Mucosa of descending colon (tissue), 3 donors: ENCODE data around the gene PHLPP1. TPM values are rescaled to one million over a fixed set of nuclear protein-coding genes. Genes with fewer than 3 reads are reported as not detected.

Experiments used
- ATAC-seq: fragments of 200-7000 bp; cut with Tn5 transposase; one replicate; pipeline ENCODE4 v1.9.1; 2020; ENCODE audit warnings: mild to moderate bottlenecking, moderate library complexity
- DNase-seq, 3 donors: peaks; one replicate each; pipeline ENCODE4 v3.0.0-alpha.2; 2020
- H3K36me3 ChIP-seq: fragments of 200-600 bp; one replicate; pipeline ENCODE4 v1.8.0; 2021; ENCODE audit warnings: low read depth, mild to moderate bottlenecking
- H3K4me1 ChIP-seq: fragments of 200-600 bp; one replicate; pipeline ENCODE4 v1.8.0; 2021; ENCODE audit warnings: low read depth, mild to moderate bottlenecking
- H3K4me3 ChIP-seq: fragments of 200-600 bp; one replicate; pipeline ENCODE4 v1.8.0; 2021; ENCODE audit warnings: mild to moderate bottlenecking
- H3K9me3 ChIP-seq: fragments of 200-600 bp; one replicate; pipeline ENCODE4 v1.8.0; 2021; ENCODE audit warnings: mild to moderate bottlenecking
- intact Hi-C, 2 donors: fragments of 100-400 bp; cut with DNase I in 1 of 2; cut with micrococcal nuclease in 1 of 2; formaldehyde crosslinking; loops; one replicate each; pipeline versions ENCODE4 v1.11.0 to v1.11.1; 2022; cut with DNase I, micrococcal nuclease
- total RNA-seq, 3 donors: library from RNA; stranded (reverse); fragmentation: NEBNext Ultra II Directional in 2 of 3; extraction: Animal tissue kit (Norgen Biotek cat#: 25700) in 2 of 3; gene quantifications; one replicate each; pipeline versions ENCODE4 v1.2.1 to v1.2.4, GENCODE V29; 2021 to 2023
- TF ChIP-seq, protein P1 (sequence below): fragments of 200-600 bp; IDR thresholded peaks from one replicate; pipeline ENCODE4 v1.8.0; 2022; ENCODE audit warnings: antibody characterized with exemption, mild to moderate bottlenecking
- donor health status: DM: no; HTN: no; CAD: no; lungs with moderate emphysema.
- donor health status: DM: no; HTN: no; CAD: no.
- donor health status: DM: no; HTN: yes; CAD: no.

The PHLPP1 gene
- total RNA-seq, 3 donors from 2014 or later: 17.9 to 28.9 (median 19.7) TPM

DNA sequence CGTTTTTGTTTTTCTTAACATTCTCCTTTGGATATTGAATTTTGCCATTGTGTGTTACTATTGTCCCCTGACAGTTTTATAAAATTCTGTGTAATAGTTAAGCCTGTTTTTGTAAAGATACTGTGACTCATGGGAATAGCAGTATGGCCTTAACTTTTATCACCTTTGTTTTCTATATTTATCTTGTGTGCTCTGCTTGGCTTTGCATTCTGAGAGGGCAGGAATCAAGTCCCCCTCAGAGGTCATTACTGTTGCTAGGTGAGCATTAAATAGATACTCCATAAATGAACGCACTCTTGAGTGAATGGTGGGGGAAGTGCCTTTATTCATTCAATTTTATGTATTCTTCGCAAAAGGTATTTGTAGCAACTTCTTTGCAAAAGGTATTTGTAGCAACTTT is 160.0 kb downstream of the PHLPP1 start:
- Histone ChIP-seq H3K4me3 (no peak overlapping the region), H3K9me3 (no peaks in the 10 kb centered on the region), H3K36me3 (no peaks in the 10 kb centered on the region), H3K4me1 (no peaks in the 10 kb centered on the region)
- DNase-seq: no peak
- intact Hi-C loops: no loop called here
- ATAC-seq: no peak
- TF ChIP-seq, protein P1, sequence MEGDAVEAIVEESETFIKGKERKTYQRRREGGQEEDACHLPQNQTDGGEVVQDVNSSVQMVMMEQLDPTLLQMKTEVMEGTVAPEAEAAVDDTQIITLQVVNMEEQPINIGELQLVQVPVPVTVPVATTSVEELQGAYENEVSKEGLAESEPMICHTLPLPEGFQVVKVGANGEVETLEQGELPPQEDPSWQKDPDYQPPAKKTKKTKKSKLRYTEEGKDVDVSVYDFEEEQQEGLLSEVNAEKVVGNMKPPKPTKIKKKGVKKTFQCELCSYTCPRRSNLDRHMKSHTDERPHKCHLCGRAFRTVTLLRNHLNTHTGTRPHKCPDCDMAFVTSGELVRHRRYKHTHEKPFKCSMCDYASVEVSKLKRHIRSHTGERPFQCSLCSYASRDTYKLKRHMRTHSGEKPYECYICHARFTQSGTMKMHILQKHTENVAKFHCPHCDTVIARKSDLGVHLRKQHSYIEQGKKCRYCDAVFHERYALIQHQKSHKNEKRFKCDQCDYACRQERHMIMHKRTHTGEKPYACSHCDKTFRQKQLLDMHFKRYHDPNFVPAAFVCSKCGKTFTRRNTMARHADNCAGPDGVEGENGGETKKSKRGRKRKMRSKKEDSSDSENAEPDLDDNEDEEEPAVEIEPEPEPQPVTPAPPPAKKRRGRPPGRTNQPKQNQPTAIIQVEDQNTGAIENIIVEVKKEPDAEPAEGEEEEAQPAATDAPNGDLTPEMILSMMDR: no peak

GRCh38 chr18:62876111-62876510 is 160.8 kb downstream of the PHLPP1 start:
- Histone ChIP-seq H3K36me3 (no peaks in the 10 kb centered on the region), H3K9me3 (no peaks in the 10 kb centered on the region), H3K4me1 (no peaks in the 10 kb centered on the region), H3K4me3 (no peak overlapping the region)
- intact Hi-C loops: no loop called here
- ATAC-seq (no peak), DNase-seq (no peak)
- TF ChIP-seq, protein P1: no peak

DNA sequence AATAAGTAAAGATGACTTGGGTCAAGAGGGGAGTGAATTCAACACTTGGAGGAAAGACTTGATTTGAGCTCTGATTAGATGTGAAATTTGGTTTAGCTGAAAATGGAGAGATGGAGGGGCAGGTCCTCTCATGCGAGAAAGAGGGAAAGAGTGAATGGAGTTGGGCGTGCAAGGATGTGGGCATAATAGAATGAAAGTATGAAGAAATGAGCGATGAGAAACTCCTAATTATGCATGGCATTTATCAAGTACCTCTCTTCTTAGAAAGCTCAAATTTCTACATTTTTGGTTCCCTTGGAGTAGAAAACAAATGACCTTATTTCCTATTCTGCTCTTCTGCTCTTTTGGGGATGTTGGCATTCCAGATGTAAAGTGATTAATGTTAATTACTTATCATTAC is 161.5 kb downstream of the PHLPP1 start:
- intact Hi-C loops: no loop called here
- ATAC-seq: no peak
- Histone ChIP-seq H3K9me3 (no peaks in the 10 kb centered on the region), H3K4me1 (no peaks in the 10 kb centered on the region), H3K36me3 (no peaks in the 10 kb centered on the region), H3K4me3 (no peak overlapping the region)
- DNase-seq: no peak
- TF ChIP-seq, protein P1: no peak

GRCh38 chr18:62877411-62878221 is 162.3 kb downstream of the PHLPP1 start:
- H3K4me1 ChIP-seq: no peaks in the 10 kb centered on the region
- DNase-seq: no peak
- no peaks in the 10 kb centered on the region for H3K36me3 ChIP-seq
- H3K4me3 ChIP-seq: no peak overlapping the region
- no peaks in the 10 kb centered on the region for H3K9me3 ChIP-seq
- TF ChIP-seq, protein P1: no peak
- ATAC-seq: no peak
- intact Hi-C loops: no loop called here

DNA sequence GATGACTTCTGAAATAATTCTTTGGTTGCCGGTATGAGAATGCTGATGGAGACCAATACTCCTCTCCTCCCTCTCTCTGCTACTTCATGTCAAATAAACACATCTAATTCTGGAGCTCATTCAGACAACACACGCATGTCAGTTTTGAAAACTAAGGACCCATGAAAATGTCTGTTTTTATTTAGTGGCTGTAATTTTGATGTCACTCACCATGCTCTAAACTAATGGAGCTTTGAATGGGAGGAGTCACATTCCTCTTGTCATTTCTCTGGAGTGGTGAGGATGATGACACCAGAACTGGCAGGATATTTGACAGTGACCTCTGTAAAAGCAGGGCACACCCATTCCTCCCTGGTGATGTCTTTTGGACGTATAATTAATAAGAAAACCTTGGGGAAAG is 163.0 kb downstream of the PHLPP1 start:
- H3K4me1 ChIP-seq: no peaks in the 10 kb centered on the region
- H3K36me3 ChIP-seq: no peaks in the 10 kb centered on the region
- ATAC-seq (no peak), DNase-seq (no peak)
- TF ChIP-seq, protein P1: no peak
- intact Hi-C loops: no loop called here
- no peaks in the 10 kb centered on the region for H3K9me3 ChIP-seq
- no peak overlapping the region for H3K4me3 ChIP-seq
